PC-9 (cell line): ENCODE results near the gene ARSG.

Experiments used
- EZH2 ChIP-seq: fragments of 200-600 bp; sonication (generic); IDR thresholded peaks from 2 replicates; pipeline ENCODE4 v1.8.0; 2017; ENCODE audit warnings: antibody characterized with exemption, low read depth
- TF ChIP-seq, protein P1 (sequence below): fragments of 200-600 bp; sonication (generic); conservative IDR thresholded peaks from 2 replicates; pipeline ENCODE4 v1.6.1; 2017; ENCODE audit warnings: mixed run types, antibody characterized with exemption, mild to moderate bottlenecking, moderate library complexity

- TF ChIP-seq, protein P1, sequence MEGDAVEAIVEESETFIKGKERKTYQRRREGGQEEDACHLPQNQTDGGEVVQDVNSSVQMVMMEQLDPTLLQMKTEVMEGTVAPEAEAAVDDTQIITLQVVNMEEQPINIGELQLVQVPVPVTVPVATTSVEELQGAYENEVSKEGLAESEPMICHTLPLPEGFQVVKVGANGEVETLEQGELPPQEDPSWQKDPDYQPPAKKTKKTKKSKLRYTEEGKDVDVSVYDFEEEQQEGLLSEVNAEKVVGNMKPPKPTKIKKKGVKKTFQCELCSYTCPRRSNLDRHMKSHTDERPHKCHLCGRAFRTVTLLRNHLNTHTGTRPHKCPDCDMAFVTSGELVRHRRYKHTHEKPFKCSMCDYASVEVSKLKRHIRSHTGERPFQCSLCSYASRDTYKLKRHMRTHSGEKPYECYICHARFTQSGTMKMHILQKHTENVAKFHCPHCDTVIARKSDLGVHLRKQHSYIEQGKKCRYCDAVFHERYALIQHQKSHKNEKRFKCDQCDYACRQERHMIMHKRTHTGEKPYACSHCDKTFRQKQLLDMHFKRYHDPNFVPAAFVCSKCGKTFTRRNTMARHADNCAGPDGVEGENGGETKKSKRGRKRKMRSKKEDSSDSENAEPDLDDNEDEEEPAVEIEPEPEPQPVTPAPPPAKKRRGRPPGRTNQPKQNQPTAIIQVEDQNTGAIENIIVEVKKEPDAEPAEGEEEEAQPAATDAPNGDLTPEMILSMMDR, result no peak
- TF ChIP-seq EZH2, result no peak
Observed at GRCh38 chr17:68433211-68433610, 141.9 kb downstream of the ARSG start.
